Omental fat pad (tissue), 4 donors: ENCODE results near the gene TWIST1. TPM values are rescaled to one million over a fixed set of nuclear protein-coding genes. Genes with fewer than 3 reads are reported as not detected.

Experiments
- ATAC-seq: fragments of 150-250 bp; one replicate; pipeline ENCODE4 v1.9.1; 2016; ENCODE audit warnings: mild to moderate bottlenecking, moderate library complexity; ENCODE audit not compliant: low FRiP score
- DNase-seq: peaks from one replicate; pipeline ENCODE4 v3.0.0-alpha.2; 2019; ENCODE audit warnings: low spot score
- CTCF ChIP-seq, 3 donors: fragments of 450-650 bp; IDR thresholded peaks; one replicate each; pipeline ENCODE4 v1.5.1; 2016 to 2017; ENCODE audit warnings: antibody characterized with exemption in 3 of 3, mild to moderate bottlenecking in 3 of 3, moderate library complexity in 2 of 3
- total RNA-seq, 4 donors: library from RNA; depleted of rRNA; stranded (reverse); fragments of >200 nt; gene quantifications; one replicate each; pipeline ENCODE4 v1.1.0, GENCODE V29; 2016

Gene TWIST1
- total RNA-seq, 4 donors from 2014 or later, result 5.4 to 14.8 (median 9.9) TPM

- no peak for DNase-seq
- no peak for ATAC-seq
- TF ChIP-seq CTCF (IDR thresholded peaks at IDR 0.05), result no peak
Measured at GRCh38 chr7:19094598-19095352, 22.7 kb downstream of the TWIST1 start.

GRCh38 chr7:19094138-19094537, 23.3 kb downstream of the TWIST1 start:
- ATAC-seq, result no peak
- no peak for TF ChIP-seq CTCF (IDR thresholded peaks at IDR 0.05)
- DNase-seq, result no peak

GRCh38 chr7:19091550-19092200, 25.8 kb downstream of the TWIST1 start:
- TF ChIP-seq CTCF (IDR thresholded peaks at IDR 0.05), result no peak
- no peak for DNase-seq
- no peak for ATAC-seq

GRCh38 chr7:19090526-19090925, 26.9 kb downstream of the TWIST1 start:
- no peak for TF ChIP-seq CTCF (IDR thresholded peaks at IDR 0.05)
- ATAC-seq, result no peak
- DNase-seq, result no peak

GRCh38 chr7:19089797-19090196, 27.6 kb downstream of the TWIST1 start:
- ATAC-seq, result no peak
- TF ChIP-seq CTCF (IDR thresholded peaks at IDR 0.05), result no peak
- no peak for DNase-seq

GRCh38 chr7:19089378-19089777, 28.1 kb downstream of the TWIST1 start:
- DNase-seq (no peak), ATAC-seq (no peak)
- TF ChIP-seq CTCF (IDR thresholded peaks at IDR 0.05), result no peak

GRCh38 chr7:19080093-19080492, 37.3 kb downstream of the TWIST1 start:
- no peak for DNase-seq
- no peak for TF ChIP-seq CTCF (IDR thresholded peaks at IDR 0.05)
- no peak for ATAC-seq
